Measurements from ENCODE around the gene FERD3L.

- TF ChIP-seq POLR2AphosphoS5 (IDR thresholded peaks at IDR 0.05) (no peak), EP300 (IDR thresholded peaks at IDR 0.05) (no peak), POLR2A (IDR thresholded peaks at IDR 0.05; ENCODE audit: low read depth) (no peak)
- TF ChIP-seq, protein P1, sequence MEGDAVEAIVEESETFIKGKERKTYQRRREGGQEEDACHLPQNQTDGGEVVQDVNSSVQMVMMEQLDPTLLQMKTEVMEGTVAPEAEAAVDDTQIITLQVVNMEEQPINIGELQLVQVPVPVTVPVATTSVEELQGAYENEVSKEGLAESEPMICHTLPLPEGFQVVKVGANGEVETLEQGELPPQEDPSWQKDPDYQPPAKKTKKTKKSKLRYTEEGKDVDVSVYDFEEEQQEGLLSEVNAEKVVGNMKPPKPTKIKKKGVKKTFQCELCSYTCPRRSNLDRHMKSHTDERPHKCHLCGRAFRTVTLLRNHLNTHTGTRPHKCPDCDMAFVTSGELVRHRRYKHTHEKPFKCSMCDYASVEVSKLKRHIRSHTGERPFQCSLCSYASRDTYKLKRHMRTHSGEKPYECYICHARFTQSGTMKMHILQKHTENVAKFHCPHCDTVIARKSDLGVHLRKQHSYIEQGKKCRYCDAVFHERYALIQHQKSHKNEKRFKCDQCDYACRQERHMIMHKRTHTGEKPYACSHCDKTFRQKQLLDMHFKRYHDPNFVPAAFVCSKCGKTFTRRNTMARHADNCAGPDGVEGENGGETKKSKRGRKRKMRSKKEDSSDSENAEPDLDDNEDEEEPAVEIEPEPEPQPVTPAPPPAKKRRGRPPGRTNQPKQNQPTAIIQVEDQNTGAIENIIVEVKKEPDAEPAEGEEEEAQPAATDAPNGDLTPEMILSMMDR (IDR thresholded peaks at IDR 0.05) = no peak
Observed at GRCh38 chr7:19110776-19111175, 34.4 kb downstream of the FERD3L start.
